ENCODE results near the gene BTBD9.

DNA sequence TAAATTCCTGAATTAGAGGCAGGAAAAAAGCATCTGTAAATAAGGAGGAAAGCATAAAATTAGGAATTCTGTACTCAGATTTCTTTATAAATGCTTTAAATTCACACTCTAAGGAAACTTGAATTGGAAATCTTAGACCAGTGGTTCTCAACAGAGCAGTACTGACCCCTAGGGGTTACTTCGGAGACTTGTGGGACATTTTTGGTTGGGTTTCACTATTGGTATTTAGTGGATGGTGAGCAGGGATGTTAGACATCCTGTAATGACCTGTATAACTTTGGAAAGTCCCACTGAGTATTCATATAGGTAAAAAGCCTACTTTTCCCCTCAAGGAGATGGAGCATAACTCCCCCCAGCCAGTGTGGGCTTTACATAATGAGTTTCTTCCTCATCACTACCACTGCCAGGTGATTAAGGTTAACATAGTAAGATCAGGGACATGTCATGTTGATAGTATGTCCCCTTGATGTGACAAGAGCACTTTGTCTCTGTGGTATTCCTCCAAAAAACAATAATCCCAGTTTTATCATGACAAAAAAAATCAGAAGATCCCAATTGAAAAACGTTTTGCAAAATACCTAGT, 32.2 kb upstream of the BTBD9 start:
- TF ChIP-seq, protein P1, sequence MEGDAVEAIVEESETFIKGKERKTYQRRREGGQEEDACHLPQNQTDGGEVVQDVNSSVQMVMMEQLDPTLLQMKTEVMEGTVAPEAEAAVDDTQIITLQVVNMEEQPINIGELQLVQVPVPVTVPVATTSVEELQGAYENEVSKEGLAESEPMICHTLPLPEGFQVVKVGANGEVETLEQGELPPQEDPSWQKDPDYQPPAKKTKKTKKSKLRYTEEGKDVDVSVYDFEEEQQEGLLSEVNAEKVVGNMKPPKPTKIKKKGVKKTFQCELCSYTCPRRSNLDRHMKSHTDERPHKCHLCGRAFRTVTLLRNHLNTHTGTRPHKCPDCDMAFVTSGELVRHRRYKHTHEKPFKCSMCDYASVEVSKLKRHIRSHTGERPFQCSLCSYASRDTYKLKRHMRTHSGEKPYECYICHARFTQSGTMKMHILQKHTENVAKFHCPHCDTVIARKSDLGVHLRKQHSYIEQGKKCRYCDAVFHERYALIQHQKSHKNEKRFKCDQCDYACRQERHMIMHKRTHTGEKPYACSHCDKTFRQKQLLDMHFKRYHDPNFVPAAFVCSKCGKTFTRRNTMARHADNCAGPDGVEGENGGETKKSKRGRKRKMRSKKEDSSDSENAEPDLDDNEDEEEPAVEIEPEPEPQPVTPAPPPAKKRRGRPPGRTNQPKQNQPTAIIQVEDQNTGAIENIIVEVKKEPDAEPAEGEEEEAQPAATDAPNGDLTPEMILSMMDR (IDR thresholded peaks at IDR 0.05), result peak; percentile 91
- no peak for TF ChIP-seq EZH2 (IDR thresholded peaks at IDR 0.05; ENCODE audit: borderline replicate concordance, insufficient read depth, low read depth, low read length, poor library complexity, severe bottlenecking)

All from B cell (primary cell).